HEK293T (cell line): ENCODE data around the gene RIPK1.
"Not testable (repeated sequence)": the region's sequence is repeated elsewhere in the genome, so short reads cannot be mapped to it uniquely, and the experiment has no call there.

Source experiments
- CTCF ChIA-PET: fragments of 350-600 bp; formaldehyde crosslinking; extraction: SDS; loops from one replicate; lab custom pipeline; 2021; ENCODE audit warnings: antibody characterized with exemption, inconsistent platforms; lab: Yijun Ruan, JAX
- POLR2A ChIA-PET: fragments of 350-600 bp; formaldehyde crosslinking; extraction: SDS; loops from one replicate; lab custom pipeline; 2020; ENCODE audit warnings: antibody characterized with exemption, inconsistent platforms; lab: Yijun Ruan, JAX
- DNase-seq: peaks from one replicate; pipeline ENCODE4 v3.0.0; 2012; ENCODE audit warnings: mixed read lengths; ENCODE audit errors: extremely low spot score
- ARNT ChIP-seq: fragments of 450-650 bp; IDR thresholded peaks from 2 replicates; pipeline ENCODE4 v1.6.1; 2017; ENCODE audit warnings: mild to moderate bottlenecking
- BHLHE40 ChIP-seq: fragments of 450-650 bp; IDR thresholded peaks from 2 replicates; pipeline ENCODE4 v1.6.1; 2016; ENCODE audit warnings: mild to moderate bottlenecking, moderate library complexity, borderline replicate concordance
- CTBP1 ChIP-seq: fragments of 450-650 bp; IDR thresholded peaks from 2 replicates; pipeline ENCODE4 v1.6.1; 2016; ENCODE audit warnings: borderline replicate concordance
- ELF4 ChIP-seq: fragments of 450-650 bp; IDR thresholded peaks from 2 replicates; pipeline ENCODE4 v1.6.1; 2017; ENCODE audit warnings: antibody characterized with exemption
- FOXA1 ChIP-seq: fragments of 450-650 bp; IDR thresholded peaks from 2 replicates; pipeline ENCODE4 v1.6.1; 2016; ENCODE audit warnings: mild to moderate bottlenecking
- FOXK2 ChIP-seq: fragments of 450-650 bp; IDR thresholded peaks from 2 replicates; pipeline ENCODE4 v1.6.1; 2016; ENCODE audit warnings: mild to moderate bottlenecking
- FOXM1 ChIP-seq: fragments of 450-650 bp; IDR thresholded peaks from 2 replicates; pipeline ENCODE4 v1.6.1; 2017; ENCODE audit warnings: mild to moderate bottlenecking, borderline replicate concordance
- HDGF ChIP-seq: fragments of 450-650 bp; IDR thresholded peaks from 2 replicates; pipeline ENCODE4 v1.6.1; 2017; ENCODE audit warnings: antibody characterized with exemption, borderline replicate concordance
- L3MBTL2 ChIP-seq: fragments of 450-650 bp; conservative IDR thresholded peaks from 2 replicates; pipeline ENCODE4 v1.6.1; 2016; ENCODE audit warnings: mild to moderate bottlenecking
- LEF1 ChIP-seq: fragments of 450-650 bp; IDR thresholded peaks from 2 replicates; pipeline ENCODE4 v1.6.1; 2017; ENCODE audit warnings: mild to moderate bottlenecking, borderline replicate concordance
- NFRKB ChIP-seq: fragments of 450-650 bp; IDR thresholded peaks from 2 replicates; pipeline ENCODE4 v1.6.1; 2016; ENCODE audit warnings: mild to moderate bottlenecking, moderate library complexity
- SP1 ChIP-seq: fragments of 450-650 bp; IDR thresholded peaks from 2 replicates; pipeline ENCODE4 v1.6.1; 2017
- SUZ12 ChIP-seq: fragments of 450-650 bp; IDR thresholded peaks from 2 replicates; pipeline ENCODE4 v1.6.1; 2016; ENCODE audit warnings: mild to moderate bottlenecking
- TARDBP ChIP-seq: fragments of 450-650 bp; IDR thresholded peaks from 2 replicates; pipeline ENCODE4 v1.6.1; 2016
- ZNF384 ChIP-seq: fragments of 450-650 bp; IDR thresholded peaks from 2 replicates; pipeline ENCODE4 v1.6.1; 2016
- TF ChIP-seq, protein P1 (sequence below): fragments of 450-650 bp; IDR thresholded peaks from 2 replicates; pipeline ENCODE4 v1.6.1; 2016

Gene RIPK1

DNA sequence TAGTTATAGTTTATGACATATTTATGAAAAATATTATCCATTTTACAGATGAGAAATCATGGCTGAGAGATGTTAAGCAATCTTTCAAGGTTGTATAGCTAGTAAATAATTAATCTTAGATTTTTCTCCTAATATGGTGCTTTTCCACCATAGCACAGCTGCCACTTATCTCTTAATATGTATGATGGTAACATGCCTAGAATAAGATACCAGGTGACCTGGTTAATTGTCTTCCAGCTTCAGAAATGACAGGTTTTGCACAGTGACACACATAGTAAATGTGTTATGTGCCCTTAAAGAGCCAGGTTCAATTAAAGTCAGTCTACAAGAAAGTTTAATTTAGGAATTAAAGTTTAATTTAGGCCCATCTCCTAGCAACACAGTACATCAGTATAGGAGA lies 74.2 kb downstream of the RIPK1 start:
- TF ChIP-seq ELF4 (no peak), FOXA1 (no peak), ZNF384 (no peak), L3MBTL2 (no peak), TARDBP (no peak), FOXK2 (no peak), SUZ12 (no peak), SP1 (no peak), NFRKB (no peak), LEF1 (no peak), ARNT (no peak), HDGF (no peak)
- no peak for DNase-seq
- ChIA-PET CTCF (interaction anchor here (0.7 kb wide), 1 partner anchor 30 kb away, joined by 3 read pairs; no protein-coding TSS in a partner anchor), POLR2A (no interaction called here)

DNA sequence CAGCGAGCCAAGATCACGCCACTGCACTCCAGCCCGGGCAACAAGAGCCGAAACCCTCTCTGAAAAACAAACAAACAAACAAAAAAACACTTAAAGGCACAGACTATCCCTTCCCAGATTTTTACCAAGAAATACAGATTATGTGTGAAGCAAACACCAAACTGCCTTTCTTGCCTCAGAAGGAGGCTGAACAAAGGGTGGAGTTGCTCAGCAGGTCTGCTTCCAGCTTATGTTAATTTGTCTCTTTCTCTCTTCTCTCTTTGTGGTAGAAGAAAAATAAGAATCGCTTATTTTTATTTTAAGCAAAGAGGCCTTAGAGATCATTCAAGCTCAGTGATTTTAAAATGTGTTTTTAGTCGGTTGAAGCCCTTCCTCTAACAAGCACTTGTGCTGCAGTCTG lies 74.9 kb downstream of the RIPK1 start:
- ChIA-PET POLR2A (interaction anchor here (1.4 kb wide), 1 partner anchor 116 kb away, joined by 3 read pairs; the partner anchor contains the start of gene PSMG4), CTCF (no interaction called here)
- no peak for DNase-seq
- TF ChIP-seq FOXM1 (no peak), NFRKB (no peak), ZNF384 (no peak), HDGF (no peak), BHLHE40 (no peak), ELF4 (no peak)

DNA sequence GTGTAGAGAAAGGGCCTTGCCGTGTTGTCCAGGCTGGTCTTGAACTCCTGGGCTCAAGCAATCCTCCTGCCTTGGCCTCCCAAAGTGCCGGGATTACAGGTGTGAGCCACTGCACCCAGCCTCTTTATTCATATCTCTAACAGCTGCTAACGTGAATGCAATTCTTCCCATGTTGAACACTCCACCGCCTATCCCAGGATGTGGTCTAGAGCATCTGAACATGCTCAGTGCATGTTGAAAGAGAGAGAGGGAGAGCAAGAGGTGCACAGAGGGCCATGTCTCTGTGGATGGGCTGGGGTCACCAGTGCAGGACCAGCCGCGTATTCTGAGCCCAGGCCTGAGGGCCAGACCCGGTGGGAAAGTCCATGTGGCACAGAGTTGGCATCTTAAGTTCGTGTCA lies 76.3 kb downstream of the RIPK1 start:
- no peak for TF ChIP-seq ELF4
- TF ChIP-seq, protein P1, sequence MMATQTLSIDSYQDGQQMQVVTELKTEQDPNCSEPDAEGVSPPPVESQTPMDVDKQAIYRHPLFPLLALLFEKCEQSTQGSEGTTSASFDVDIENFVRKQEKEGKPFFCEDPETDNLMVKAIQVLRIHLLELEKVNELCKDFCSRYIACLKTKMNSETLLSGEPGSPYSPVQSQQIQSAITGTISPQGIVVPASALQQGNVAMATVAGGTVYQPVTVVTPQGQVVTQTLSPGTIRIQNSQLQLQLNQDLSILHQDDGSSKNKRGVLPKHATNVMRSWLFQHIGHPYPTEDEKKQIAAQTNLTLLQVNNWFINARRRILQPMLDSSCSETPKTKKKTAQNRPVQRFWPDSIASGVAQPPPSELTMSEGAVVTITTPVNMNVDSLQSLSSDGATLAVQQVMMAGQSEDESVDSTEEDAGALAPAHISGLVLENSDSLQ = no peak
- no peak for TF ChIP-seq TARDBP
- TF ChIP-seq FOXK2 = no peak
- TF ChIP-seq FOXA1 = no peak
- TF ChIP-seq CTBP1 = no peak
- TF ChIP-seq LEF1 = no peak
- no peak for TF ChIP-seq BHLHE40
- no peak for TF ChIP-seq L3MBTL2
- no peak for TF ChIP-seq ZNF384
- no peak for TF ChIP-seq NFRKB
- ChIA-PET CTCF (no interaction called here), POLR2A (interaction anchor here (0.6 to 1.4 kb wide), 2 partner anchors 13 to 114 kb away, joined by 3 read pairs; partner anchors contain the start of genes PSMG4 and TUBB2A)
- no peak for DNase-seq

DNA sequence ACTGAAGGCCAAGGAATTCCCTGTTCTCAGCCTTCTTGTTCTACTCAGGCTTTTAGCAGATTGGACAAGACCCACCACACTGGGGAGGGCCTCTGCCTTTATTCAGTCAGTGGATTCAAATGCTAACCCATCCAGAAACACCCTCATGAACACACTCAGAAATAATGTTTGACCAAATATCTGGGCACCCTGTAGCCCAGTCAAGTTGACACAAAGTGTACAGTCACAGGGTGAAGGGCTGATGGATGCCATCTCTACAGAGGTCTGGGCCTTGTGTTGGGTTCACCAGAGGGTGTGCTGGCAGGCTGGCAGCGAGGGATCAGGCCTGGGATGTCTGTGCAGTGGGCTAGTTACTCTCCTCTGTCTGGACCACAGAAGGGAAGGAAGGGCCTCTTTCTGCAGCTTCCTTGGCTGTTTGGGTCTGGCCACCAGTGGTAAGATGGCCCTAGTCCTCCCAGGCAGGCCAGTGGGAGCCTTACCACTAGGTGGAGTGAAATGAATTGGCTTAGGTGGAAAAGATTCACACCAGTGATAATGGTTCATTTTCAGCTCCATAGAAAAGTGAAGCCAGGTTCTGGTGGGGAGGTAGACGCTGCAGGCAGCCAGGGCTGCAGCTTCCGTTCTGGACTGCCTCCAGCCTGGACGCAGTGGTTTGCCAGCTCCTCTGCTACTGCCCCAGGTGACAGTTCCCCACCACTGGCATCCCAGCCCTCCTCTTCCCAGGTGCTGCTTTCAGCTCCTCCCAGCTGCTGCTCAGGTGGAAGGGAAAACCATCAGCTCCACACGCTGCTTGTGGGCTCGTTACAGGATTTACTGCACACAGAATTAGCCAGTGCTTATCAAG lies 79.8 kb downstream of the RIPK1 start:
- ChIA-PET CTCF (interaction anchor here (2.1 kb wide), 1 partner anchor 9 kb away, joined by 5 read pairs; the partner anchor contains the start of gene TUBB2A), POLR2A (interaction anchor here (0.7 to 1.3 kb wide), 2 partner anchors 9 to 14 kb away, joined by 3 to 4 read pairs; partner anchors contain the start of gene TUBB2A)
- no peak for TF ChIP-seq FOXM1
- no peak for TF ChIP-seq LEF1
- TF ChIP-seq SP1 = no peak
- no peak for TF ChIP-seq CTBP1
- TF ChIP-seq ZNF384 = no peak
- TF ChIP-seq FOXA1 = no peak
- no peak for TF ChIP-seq FOXK2
- TF ChIP-seq HDGF = no peak
- TF ChIP-seq BHLHE40 = no peak
- no peak for TF ChIP-seq ELF4
- DNase-seq = no peak

DNA sequence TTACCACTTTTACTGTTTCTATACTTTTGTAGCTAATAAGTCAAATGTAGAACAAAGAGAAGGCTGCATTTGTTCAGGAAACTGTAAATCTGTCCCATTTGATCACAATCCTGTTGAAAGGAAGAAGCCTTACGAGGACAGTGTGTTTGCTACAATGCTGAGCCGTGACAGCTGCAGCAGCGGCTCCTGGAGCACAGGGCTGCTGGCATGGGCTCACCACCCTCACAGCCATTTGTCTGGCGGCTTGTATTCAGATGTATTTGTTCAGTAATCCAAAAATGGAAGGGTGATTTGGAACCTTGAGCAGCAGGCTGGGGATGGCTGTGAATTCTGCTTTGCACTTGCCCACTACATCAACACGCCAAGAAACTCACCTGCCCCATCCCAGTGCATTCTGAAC lies 83.4 kb downstream of the RIPK1 start:
- no peak for DNase-seq
- ChIA-PET CTCF (no interaction called here), POLR2A (no interaction called here)
- TF ChIP-seq NFRKB = no peak
- TF ChIP-seq CTBP1 = no peak
- no peak for TF ChIP-seq L3MBTL2
- TF ChIP-seq SUZ12 = no peak
- TF ChIP-seq ARNT = no peak
- no peak for TF ChIP-seq TARDBP
- no peak for TF ChIP-seq FOXK2
- no peak for TF ChIP-seq HDGF
- TF ChIP-seq, protein P1 = no peak
- no peak for TF ChIP-seq FOXA1
- no peak for TF ChIP-seq SP1
- TF ChIP-seq FOXM1 = no peak
- no peak for TF ChIP-seq ZNF384
- no peak for TF ChIP-seq BHLHE40
- no peak for TF ChIP-seq LEF1
- no peak for TF ChIP-seq ELF4

DNA sequence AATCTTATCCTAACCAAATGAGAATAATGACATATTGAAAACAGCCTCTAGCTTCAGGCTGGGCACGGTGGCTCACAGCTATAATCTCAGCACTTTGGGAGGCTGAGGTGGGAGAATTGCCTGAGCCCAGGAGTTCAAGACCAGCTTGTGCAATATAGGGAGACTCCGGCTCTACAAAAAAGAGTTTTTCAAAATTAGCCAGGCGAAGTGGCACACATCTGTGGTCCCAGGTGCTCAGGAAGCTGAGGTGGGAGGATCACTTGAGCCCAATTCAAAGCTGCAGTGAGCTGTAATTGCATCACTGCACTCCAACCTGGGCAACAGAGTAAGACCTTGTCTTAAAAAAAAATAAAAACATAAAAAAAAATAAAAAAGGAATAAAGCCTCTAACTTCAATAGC lies 84.4 kb downstream of the RIPK1 start:
- TF ChIP-seq FOXM1 = no peak
- no peak for TF ChIP-seq FOXA1
- TF ChIP-seq FOXK2 = no peak
- no peak for TF ChIP-seq L3MBTL2
- no peak for TF ChIP-seq NFRKB
- no peak for TF ChIP-seq TARDBP
- no peak for TF ChIP-seq BHLHE40
- no peak for TF ChIP-seq LEF1
- TF ChIP-seq SUZ12 = no peak
- TF ChIP-seq SP1 = no peak
- no peak for TF ChIP-seq ARNT
- no peak for TF ChIP-seq ELF4
- no peak for TF ChIP-seq ZNF384
- TF ChIP-seq CTBP1 = no peak
- DNase-seq = no peak
- ChIA-PET POLR2A (no interaction called here), CTCF (no interaction called here)

DNA sequence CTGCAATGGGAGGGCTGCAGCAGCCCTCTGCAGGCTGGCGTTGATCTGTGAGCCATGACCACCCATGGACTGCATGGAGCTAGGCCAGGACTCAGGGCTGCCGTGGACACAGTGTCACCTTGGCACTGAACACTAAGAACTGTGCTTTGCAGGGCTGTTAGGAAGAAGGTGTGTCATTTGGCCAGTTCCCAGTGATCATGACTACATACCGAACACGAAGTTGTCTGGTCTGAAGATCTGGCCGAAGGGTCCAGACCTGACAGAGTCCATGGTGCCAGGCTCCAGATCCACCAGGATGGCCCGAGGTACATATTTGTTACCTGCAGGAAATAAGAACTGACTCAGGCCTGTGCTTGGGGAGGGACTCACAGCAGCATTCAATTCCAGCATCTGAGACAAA lies 87.1 kb downstream of the RIPK1 start:
- POLR2A ChIA-PET, DNase-seq: not testable (repeated sequence)
- CTCF ChIA-PET = interaction anchor here (0.6 kb wide), 1 partner anchor 25 kb away, joined by 3 read pairs; no protein-coding TSS in a partner anchor

DNA sequence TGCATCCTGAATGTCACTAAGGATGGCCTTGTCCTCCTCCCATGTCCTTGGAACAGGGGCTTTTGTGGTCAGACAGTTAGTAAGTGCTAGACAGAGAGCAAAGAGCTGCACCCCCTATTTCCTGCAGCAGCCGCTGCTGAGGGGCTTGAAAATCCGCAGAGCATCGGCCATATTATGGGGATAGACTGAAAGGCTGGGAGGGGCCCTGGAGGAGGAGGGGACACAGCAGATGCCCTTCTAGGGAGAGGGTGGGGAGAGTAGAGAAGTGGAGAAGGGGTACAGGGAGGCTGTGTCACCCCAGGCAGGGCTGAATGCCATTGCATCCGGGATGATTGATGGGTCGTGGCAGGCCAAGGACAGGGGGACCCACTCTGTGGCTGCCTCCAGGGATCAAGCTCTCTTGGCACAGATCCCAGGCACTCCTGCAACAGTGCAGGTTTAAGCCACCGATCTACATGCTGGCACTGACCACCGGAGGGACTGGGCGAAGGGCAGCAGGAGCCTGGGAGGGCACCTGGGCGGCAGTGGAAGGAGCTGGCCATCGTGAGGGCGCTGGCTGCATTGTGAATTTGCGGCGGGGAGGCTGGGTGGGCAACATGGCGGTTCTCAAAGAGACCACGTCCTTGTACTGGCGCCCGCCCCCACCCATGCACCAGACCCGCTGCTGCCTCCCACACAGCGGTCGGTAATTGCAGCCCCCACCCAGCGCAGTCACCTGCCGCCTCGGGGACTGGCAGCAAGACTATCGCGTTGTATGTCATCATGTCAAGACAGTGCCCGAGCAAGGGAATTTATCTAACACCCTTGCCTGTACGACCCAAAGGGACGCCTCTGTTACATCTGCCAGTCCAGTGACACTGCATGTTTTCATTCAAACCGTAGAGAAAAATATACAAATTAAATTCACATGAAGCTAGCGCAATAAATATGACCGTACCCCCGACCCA lies 88.2 kb downstream of the RIPK1 start:
- DNase-seq = not testable (repeated sequence)
- ChIA-PET CTCF (interaction anchor here (0.6 to 1.4 kb wide), 8 partner anchors 8 to 204 kb away, joined by 3 to 8 read pairs (median 4); no protein-coding TSS in a partner anchor), POLR2A (interaction anchor here (0.6 to 1.8 kb wide), 13 partner anchors 7 to 96 kb away, joined by 3 to 8 read pairs (median 4); no protein-coding TSS in a partner anchor)
